Adrenal gland (tissue), 5 donors: ENCODE data around the gene LAMA4.

Experiments used
- CTCF ChIP-seq, 6 experiments: fragments of 450-650 bp in 4 of 6; fragments of 200-600 bp in 2 of 6; sonication (generic) in 1 of 6; IDR thresholded peaks; 1 replicate in 5 of 6; 2 replicates in 1 of 6; pipeline versions ENCODE4 v1.5.1 to v1.8.0; 2016 to 2021; ENCODE audit warnings: antibody characterized with exemption in 6 of 6, mild to moderate bottlenecking in 2 of 6, moderate library complexity in 1 of 6
- POLR2A ChIP-seq, 2 donors: fragments of 450-650 bp; IDR thresholded peaks; one replicate each; pipeline ENCODE4 v1.6.1; 2017; ENCODE audit warnings: antibody characterized with exemption in 2 of 2, mild to moderate bottlenecking in 2 of 2, moderate library complexity in 1 of 2
- donor health status: DM: no; HTN: no; CAD: no.

- TF ChIP-seq CTCF (IDR thresholded peaks at IDR 0.05) (no peak), POLR2A (IDR thresholded peaks at IDR 0.05) (no peak)
Measured at GRCh38 chr6:112191509-112192020, 62.8 kb downstream of the LAMA4 start.
